GM19372 (cell line): ENCODE data around the gene NCOR1.

Experiments used
- ATAC-seq: cut with Tn5 transposase; IDR thresholded peaks from one replicate; pipeline ENCODE4 v1.9.1; 2021; ENCODE audit warnings: mild to moderate bottlenecking, low read depth, moderate library complexity; ENCODE audit not compliant: unreplicated experiment

NCOR1 gene

GRCh38 chr17:16040710-16041251, 174.6 kb downstream of the NCOR1 start:
- no peak for ATAC-seq

- no peak for ATAC-seq
These were observed 177.7 kb downstream of the NCOR1 start for GRCh38 chr17:16037636-16038035.

GRCh38 chr17:16036261-16036660, 179.1 kb downstream of the NCOR1 start:
- no peak for ATAC-seq

GRCh38 chr17:16033729-16034349, 181.5 kb downstream of the NCOR1 start:
- ATAC-seq: no peak

- no peak for ATAC-seq
These were observed 187.4 kb downstream of the NCOR1 start for GRCh38 chr17:16027708-16028584.

GRCh38 chr17:16026895-16027294, 188.4 kb downstream of the NCOR1 start:
- no peak for ATAC-seq

- ATAC-seq: no peak
These were observed 190.1 kb downstream of the NCOR1 start for GRCh38 chr17:16025202-16025601.

- no peak for ATAC-seq
These were observed 191.5 kb downstream of the NCOR1 start for GRCh38 chr17:16023881-16024280.

GRCh38 chr17:16019347-16019746, 196.0 kb downstream of the NCOR1 start:
- no peak for ATAC-seq

GRCh38 chr17:16013943-16014407, 201.4 kb downstream of the NCOR1 start:
- no peak for ATAC-seq

- no peak for ATAC-seq
These were observed 207.9 kb downstream of the NCOR1 start for GRCh38 chr17:16007439-16007838.

- no peak for ATAC-seq
These were observed 209.7 kb downstream of the NCOR1 start for GRCh38 chr17:16005636-16006035.

- no peak for ATAC-seq
These were observed 211.5 kb downstream of the NCOR1 start for GRCh38 chr17:16003841-16004240.

- ATAC-seq: no peak
These were observed 212.6 kb downstream of the NCOR1 start for GRCh38 chr17:16002708-16003260.

- no peak for ATAC-seq
These were observed 214.0 kb downstream of the NCOR1 start for GRCh38 chr17:16001226-16001897.

- peak; percentile 34 for ATAC-seq
These were observed 215.1 kb downstream of the NCOR1 start for GRCh38 chr17:15999974-16000827.

GRCh38 chr17:15999141-15999973, 216.0 kb downstream of the NCOR1 start, which contains the start of the genes TTC19 and ZSWIM7:
TTC19 (plus strand) TSS chr17:15999824; CDS start chr17:15999849, 25 bp downstream.
ZSWIM7 (minus strand) TSS chr17:15999704; CDS start chr17:15999594, 110 bp downstream.
- ATAC-seq: peak; percentile 95

GRCh38 chr17:15998031-15998562, 217.2 kb downstream of the NCOR1 start:
- no peak for ATAC-seq
